ENCODE results near the gene SMG7. TPM values are rescaled to one million over a fixed set of nuclear protein-coding genes. Genes with fewer than 3 reads are reported as not detected.
"Not testable (repeated sequence)": the region's sequence is repeated elsewhere in the genome, so short reads cannot be mapped to it uniquely, and the experiment has no call there.

Gene SMG7
- total RNA-seq: 10 to 100 TPM; 56.1 to 66.3 TPM

DNA sequence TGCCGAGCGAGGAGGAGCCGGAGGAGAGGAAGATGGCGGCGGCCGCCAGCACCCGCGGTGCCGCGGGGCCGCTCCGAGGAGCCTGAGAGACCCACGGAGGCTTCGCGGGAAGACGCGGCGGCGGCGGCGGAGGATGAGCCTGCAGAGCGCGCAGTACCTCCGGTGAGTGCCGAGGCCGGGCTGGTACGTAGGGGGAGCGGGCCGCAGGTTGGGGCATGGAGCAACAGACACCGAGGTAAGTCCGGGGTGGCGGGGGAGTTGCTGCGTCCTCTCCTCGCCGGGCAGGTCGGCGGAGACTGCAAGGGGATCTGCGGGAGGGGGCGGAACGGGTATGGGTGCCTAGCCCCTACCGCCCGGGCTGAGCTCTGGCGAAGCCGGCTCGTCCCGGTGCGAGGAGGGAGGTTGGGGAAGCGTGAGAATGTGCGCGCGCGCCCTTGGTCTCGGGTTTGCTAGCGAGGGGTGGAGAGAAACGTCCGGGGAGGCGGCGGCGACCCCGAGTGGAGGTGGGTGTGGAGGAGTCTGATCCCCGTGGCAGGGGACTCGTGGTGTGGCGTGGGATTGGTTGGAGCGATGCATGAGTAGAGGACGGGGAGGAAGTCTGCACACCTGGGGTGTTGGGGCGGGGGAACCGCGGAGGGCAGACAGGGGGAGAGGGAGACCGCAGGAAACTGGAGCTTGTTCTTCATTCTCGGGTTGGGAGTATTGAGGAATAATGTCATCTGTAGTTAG is at the start of gene SMG7:
SMG7 (plus strand) TSS at position 12 of the 729 bp plus-strand sequence; CDS start at position 134, 122 bp downstream.
- Mint-ChIP-seq H3K9me3 (no peaks in the 10 kb centered on the region), H3K27ac (peak within 1 kb of the TSS; percentile 97), H3K36me3 (ENCODE audit: low read depth) (peaks cover 33% of the 10 kb centered on the region), H3K4me1 (peaks cover 12% of the 10 kb centered on the region), H3K4me3 (no peak within 1 kb of the TSS), H3K27me3 (no peaks in the 10 kb centered on the region)
- ATAC-seq (replicated peaks): peak; percentile 1

GRCh38 chr1:183423541-183423940 is 48.8 kb upstream of the SMG7 start:
- no peaks in the 10 kb centered on the region for H3K9me3 Mint-ChIP-seq
- peaks cover 3% of the 10 kb centered on the region for H3K4me1 Mint-ChIP-seq
- no peak overlapping the region for H3K27ac Mint-ChIP-seq
- no peak overlapping the region for H3K4me3 Mint-ChIP-seq
- peaks cover 45% of the 10 kb centered on the region for H3K27me3 Mint-ChIP-seq
- no peak for ATAC-seq (replicated peaks)
- peaks cover 3% of the 10 kb centered on the region for H3K36me3 Mint-ChIP-seq (ENCODE audit: low read depth)

- no peak for ATAC-seq (replicated peaks)
- no peaks in the 10 kb centered on the region for H3K4me1 Mint-ChIP-seq
- no peaks in the 10 kb centered on the region for H3K9me3 Mint-ChIP-seq
- no peaks in the 10 kb centered on the region for H3K36me3 Mint-ChIP-seq (ENCODE audit: low read depth)
- H3K4me3 Mint-ChIP-seq: no peak overlapping the region
- H3K27me3 Mint-ChIP-seq: peaks cover 41% of the 10 kb centered on the region
- no peak overlapping the region for H3K27ac Mint-ChIP-seq
Measured at GRCh38 chr1:183424691-183425090, 47.6 kb upstream of the SMG7 start.

- peaks cover 35% of the 10 kb centered on the region for H3K27me3 Mint-ChIP-seq
- H3K36me3 Mint-ChIP-seq (ENCODE audit: low read depth); H3K9me3 Mint-ChIP-seq; H3K4me1 Mint-ChIP-seq; H3K4me3 Mint-ChIP-seq; H3K27ac Mint-ChIP-seq; ATAC-seq (replicated peaks): not testable (repeated sequence)
Measured at GRCh38 chr1:183427591-183427990, 44.7 kb upstream of the SMG7 start.

DNA sequence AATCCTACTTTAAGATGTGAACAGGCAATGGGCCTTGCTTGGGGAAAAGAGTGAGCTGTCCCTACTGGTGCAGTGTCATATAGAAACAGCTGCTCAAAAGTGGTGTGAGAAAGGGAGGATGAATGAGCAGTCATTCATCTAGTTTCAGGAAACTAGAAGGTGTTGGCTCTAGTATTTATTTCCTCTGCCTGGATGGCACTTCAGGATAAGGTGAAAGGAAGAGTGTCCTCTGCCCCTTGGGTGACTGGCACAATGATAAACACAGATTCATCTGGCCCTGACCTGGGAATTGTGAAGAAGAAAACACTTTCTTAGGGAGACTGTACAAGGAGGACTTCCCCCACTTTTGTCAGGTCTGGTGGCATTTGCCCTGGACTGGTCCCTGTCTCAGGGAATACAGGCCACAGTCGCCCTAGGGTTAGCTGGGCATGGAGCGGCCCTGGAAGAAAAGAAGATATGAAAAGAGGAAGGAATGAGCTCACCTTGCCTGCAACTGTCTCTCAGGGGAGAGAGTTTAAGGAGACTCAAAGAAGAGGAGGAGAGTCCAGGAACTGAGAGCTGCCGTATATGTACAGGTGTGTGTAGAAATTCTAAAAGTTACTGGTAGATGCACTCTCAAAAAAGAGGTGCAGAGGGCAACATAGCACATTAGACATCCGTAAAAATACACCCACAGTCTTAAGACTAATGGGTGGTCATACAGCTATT is 40.3 kb upstream of the SMG7 start:
- no peak overlapping the region for H3K27ac Mint-ChIP-seq
- peaks cover 27% of the 10 kb centered on the region for H3K27me3 Mint-ChIP-seq
- no peak for ATAC-seq (replicated peaks)
- H3K9me3 Mint-ChIP-seq: no peaks in the 10 kb centered on the region
- H3K4me3 Mint-ChIP-seq: no peak overlapping the region
- H3K4me1 Mint-ChIP-seq: no peaks in the 10 kb centered on the region
- H3K36me3 Mint-ChIP-seq (ENCODE audit: low read depth): no peaks in the 10 kb centered on the region

DNA sequence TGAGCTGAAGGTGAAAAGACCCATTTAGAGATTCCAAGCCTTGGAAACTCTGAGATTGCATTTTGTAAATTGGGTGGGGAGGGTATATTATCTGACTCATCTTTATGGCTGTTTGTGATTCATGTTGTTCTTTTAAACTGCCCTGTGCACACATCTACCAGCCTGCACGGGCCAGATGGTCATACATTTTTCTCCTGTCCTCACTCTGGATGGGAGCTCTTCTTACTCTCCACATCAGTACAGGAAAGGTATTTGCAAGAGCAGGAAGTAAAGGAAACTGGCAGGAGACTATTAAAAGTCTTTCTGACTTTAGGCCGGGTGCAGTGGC is 39.8 kb upstream of the SMG7 start:
- Mint-ChIP-seq H3K9me3 (no peaks in the 10 kb centered on the region), H3K36me3 (ENCODE audit: low read depth) (no peaks in the 10 kb centered on the region), H3K27ac (no peak overlapping the region), H3K4me1 (no peaks in the 10 kb centered on the region), H3K27me3 (peaks cover 27% of the 10 kb centered on the region), H3K4me3 (no peak overlapping the region)
- no peak for ATAC-seq (replicated peaks)

GRCh38 chr1:183433703-183434102 is 38.6 kb upstream of the SMG7 start:
- Mint-ChIP-seq H3K36me3 (ENCODE audit: low read depth) (no peaks in the 10 kb centered on the region), H3K4me1 (no peaks in the 10 kb centered on the region), H3K9me3 (no peaks in the 10 kb centered on the region), H3K27me3 (peaks cover 25% of the 10 kb centered on the region), H3K27ac (no peak overlapping the region), H3K4me3 (no peak overlapping the region)
- ATAC-seq (replicated peaks): no peak

GRCh38 chr1:183435497-183435896 is 36.8 kb upstream of the SMG7 start:
- Mint-ChIP-seq H3K27me3 (peaks cover 19% of the 10 kb centered on the region), H3K36me3 (ENCODE audit: low read depth) (no peaks in the 10 kb centered on the region), H3K27ac (no peak overlapping the region), H3K9me3 (no peaks in the 10 kb centered on the region), H3K4me3 (no peak overlapping the region), H3K4me1 (no peaks in the 10 kb centered on the region)
- ATAC-seq (replicated peaks): no peak

- Mint-ChIP-seq H3K27me3 (peaks cover 15% of the 10 kb centered on the region), H3K4me3 (no peak overlapping the region), H3K4me1 (no peaks in the 10 kb centered on the region), H3K36me3 (ENCODE audit: low read depth) (no peaks in the 10 kb centered on the region), H3K27ac (no peak overlapping the region), H3K9me3 (no peaks in the 10 kb centered on the region)
- no peak for ATAC-seq (replicated peaks)
Measured at GRCh38 chr1:183438060-183438459, 34.2 kb upstream of the SMG7 start.

DNA sequence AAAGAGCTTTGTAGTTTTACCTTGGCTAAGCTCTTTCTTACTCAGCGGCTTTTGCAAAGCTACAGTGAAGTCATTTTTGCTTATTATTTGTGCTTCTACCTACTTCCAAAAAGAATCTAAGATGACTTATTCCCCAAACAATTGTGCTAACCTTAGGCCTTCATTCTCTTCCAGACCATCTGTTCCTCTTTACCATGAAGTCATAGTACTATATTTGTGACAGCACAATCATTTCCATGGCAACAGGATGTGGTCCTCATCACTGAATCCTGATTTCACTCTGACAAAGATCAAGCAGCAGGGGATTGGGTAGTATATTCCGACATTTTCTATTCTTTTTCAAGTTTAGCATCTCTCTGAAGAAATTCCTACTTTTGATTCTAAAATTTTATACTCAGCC is 29.3 kb upstream of the SMG7 start:
- no peak overlapping the region for H3K27ac Mint-ChIP-seq
- no peaks in the 10 kb centered on the region for H3K4me1 Mint-ChIP-seq
- no peak for ATAC-seq (replicated peaks)
- H3K36me3 Mint-ChIP-seq (ENCODE audit: low read depth): no peaks in the 10 kb centered on the region
- H3K9me3 Mint-ChIP-seq: no peaks in the 10 kb centered on the region
- peaks cover 3% of the 10 kb centered on the region for H3K27me3 Mint-ChIP-seq
- no peak overlapping the region for H3K4me3 Mint-ChIP-seq

DNA sequence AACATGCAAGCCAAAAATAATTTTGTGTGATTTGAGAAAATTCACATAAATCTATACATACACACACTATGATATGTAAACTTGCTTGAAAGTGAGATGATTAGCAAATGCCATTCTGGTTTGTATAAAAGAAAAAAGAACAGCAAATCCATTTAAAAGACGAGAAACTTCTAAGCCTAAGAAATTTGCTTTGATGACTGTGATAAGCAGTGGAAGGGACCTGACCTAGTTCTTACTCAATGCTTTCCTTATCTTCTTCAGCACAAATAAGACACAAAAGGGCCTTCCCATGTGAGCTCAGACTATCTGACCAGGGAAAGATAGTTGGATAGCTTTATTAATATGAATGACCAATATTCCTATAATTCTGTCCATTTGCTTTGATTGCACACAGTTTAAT is 28.8 kb upstream of the SMG7 start:
- H3K27me3 Mint-ChIP-seq: peaks cover 3% of the 10 kb centered on the region
- H3K27ac Mint-ChIP-seq: no peak overlapping the region
- ATAC-seq (replicated peaks): no peak
- no peaks in the 10 kb centered on the region for H3K9me3 Mint-ChIP-seq
- no peak overlapping the region for H3K4me3 Mint-ChIP-seq
- no peaks in the 10 kb centered on the region for H3K4me1 Mint-ChIP-seq
- no peaks in the 10 kb centered on the region for H3K36me3 Mint-ChIP-seq (ENCODE audit: low read depth)

DNA sequence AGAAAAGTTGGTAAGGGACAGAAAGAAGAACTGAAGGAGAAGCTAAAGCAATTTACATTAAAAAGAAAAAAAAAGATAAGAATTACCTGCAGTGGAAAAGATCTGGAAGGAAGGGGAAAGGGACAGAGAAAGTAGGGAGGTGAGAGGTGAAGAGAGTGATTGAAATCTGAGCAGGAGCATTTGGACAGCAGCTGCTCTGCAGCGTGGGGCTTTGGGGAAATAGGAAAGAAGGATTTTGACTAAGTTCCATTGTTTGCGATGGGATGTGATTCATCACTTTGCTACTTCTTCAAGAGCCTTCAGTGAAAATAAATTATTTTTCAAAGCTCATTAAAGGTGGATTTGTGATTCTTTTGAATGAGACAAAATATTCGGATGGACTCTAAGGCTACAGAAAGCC is 28.1 kb upstream of the SMG7 start:
- Mint-ChIP-seq H3K4me3 (no peak overlapping the region), H3K9me3 (no peaks in the 10 kb centered on the region), H3K36me3 (ENCODE audit: low read depth) (no peaks in the 10 kb centered on the region), H3K4me1 (no peaks in the 10 kb centered on the region), H3K27me3 (peaks cover 3% of the 10 kb centered on the region), H3K27ac (no peak overlapping the region)
- ATAC-seq (replicated peaks): no peak

- Mint-ChIP-seq H3K4me3 (no peak overlapping the region), H3K36me3 (ENCODE audit: low read depth) (no peaks in the 10 kb centered on the region), H3K4me1 (no peaks in the 10 kb centered on the region), H3K9me3 (no peaks in the 10 kb centered on the region), H3K27me3 (peaks cover 2% of the 10 kb centered on the region), H3K27ac (no peak overlapping the region)
- ATAC-seq (replicated peaks): no peak
Measured at GRCh38 chr1:183449223-183449770, 23.0 kb upstream of the SMG7 start.

DNA sequence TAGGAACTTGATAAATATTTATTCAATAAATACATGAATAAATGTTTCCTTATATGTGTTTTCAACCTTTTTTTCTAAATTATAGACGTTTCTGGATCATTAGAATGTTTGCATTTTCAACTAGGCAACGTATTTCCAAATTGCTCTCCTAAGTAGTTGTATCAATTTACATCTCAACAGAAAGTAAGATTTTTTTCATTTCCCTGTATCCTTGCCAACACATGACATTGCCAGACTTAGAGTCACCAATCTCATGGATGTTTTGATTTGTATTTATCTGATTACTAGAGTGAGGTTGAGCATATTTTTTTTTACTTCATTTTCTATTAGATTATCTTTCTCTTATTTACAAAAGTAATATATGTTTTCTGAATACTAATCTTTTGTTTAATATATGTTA is 22.2 kb upstream of the SMG7 start:
- Mint-ChIP-seq H3K4me1 (no peaks in the 10 kb centered on the region), H3K36me3 (ENCODE audit: low read depth) (no peaks in the 10 kb centered on the region), H3K27ac (no peak overlapping the region), H3K9me3 (no peaks in the 10 kb centered on the region), H3K27me3 (peaks cover 9% of the 10 kb centered on the region), H3K4me3 (no peak overlapping the region)
- ATAC-seq (replicated peaks): no peak

DNA sequence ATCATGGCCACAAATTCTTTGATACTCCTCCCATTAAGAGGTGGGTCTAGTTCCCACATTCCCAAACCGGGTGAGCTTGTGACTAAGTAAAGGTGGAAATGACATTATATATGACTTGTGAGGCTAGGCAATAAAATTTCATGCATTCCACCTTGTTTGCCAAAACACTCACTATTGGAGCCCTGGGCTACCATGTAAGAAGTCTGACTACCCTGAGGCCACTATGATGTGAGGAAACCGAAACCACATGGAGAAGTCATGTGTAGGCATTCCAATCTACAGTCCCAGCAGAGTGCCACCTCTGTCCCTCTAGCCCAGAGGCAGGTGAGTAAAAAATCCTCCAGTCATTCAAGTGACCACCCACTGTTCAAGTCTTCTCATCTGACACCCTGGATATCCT is 17.9 kb upstream of the SMG7 start:
- no peak overlapping the region for H3K4me3 Mint-ChIP-seq
- no peaks in the 10 kb centered on the region for H3K9me3 Mint-ChIP-seq
- no peak for ATAC-seq (replicated peaks)
- no peaks in the 10 kb centered on the region for H3K4me1 Mint-ChIP-seq
- no peaks in the 10 kb centered on the region for H3K36me3 Mint-ChIP-seq (ENCODE audit: low read depth)
- peaks cover 19% of the 10 kb centered on the region for H3K27me3 Mint-ChIP-seq
- H3K27ac Mint-ChIP-seq: no peak overlapping the region
